ENCODE measurements around the gene ZBTB1. TPM values are rescaled to one million over a fixed set of nuclear protein-coding genes. Genes with fewer than 3 reads are reported as not detected.
A peak's percentile ranks its signal among the peaks of the same experiment; 100 is the strongest.
"Not testable (repeated sequence)": the region's sequence is repeated elsewhere in the genome, so short reads cannot be mapped to it uniquely, and the experiment has no call there.

ZBTB1 gene
- total RNA-seq, 1 experiment from 2014 or later: 97.5 TPM

- no peaks in the 10 kb centered on the region for H3K27me3 ChIP-seq (ENCODE audit: low read length)
- no peaks in the 10 kb centered on the region for H3K9me2 ChIP-seq (replicated peaks; ENCODE audit: insufficient read depth, low read length)
- H3K9ac ChIP-seq (ENCODE audit: low read length): peak overlapping the region; percentile 28
- no peak overlapping the region for H2AFZ ChIP-seq (ENCODE audit: low read length)
- H4K20me1 ChIP-seq (ENCODE audit: insufficient read depth, low read depth, low read length): peaks cover 3% of the 10 kb centered on the region
- H3K4me3 ChIP-seq (ENCODE audit: low read length): peak overlapping the region; percentile 77; the same call in 1 of the 2 replicates
- no peak for DNase-seq
- H3K9me3 ChIP-seq (ENCODE audit: low read length): no peaks in the 10 kb centered on the region
- peaks cover 4% of the 10 kb centered on the region; the same call in 1 of the 2 replicates for H3K36me3 ChIP-seq (ENCODE audit: insufficient read depth, low read length)
- H3K27ac ChIP-seq (ENCODE audit: low read length): peak overlapping the region; percentile 96
- H3K4me1 ChIP-seq (ENCODE audit: low read length): peaks cover 66% of the 10 kb centered on the region
- peak overlapping the region; percentile 98 for H3K4me2 ChIP-seq (ENCODE audit: low read depth, low read length, poor library complexity, severe bottlenecking)
- peaks cover 88% of the 10 kb centered on the region for H3K79me2 ChIP-seq (ENCODE audit: low read length)
Measured at GRCh38 chr14:64509036-64509435, 4.5 kb downstream of the ZBTB1 start.

GRCh38 chr14:64510825-64511671, 6.5 kb downstream of the ZBTB1 start:
- Histone ChIP-seq H3K27ac (ENCODE audit: low read length) (peak overlapping the region; percentile 67), H3K36me3 (ENCODE audit: insufficient read depth, low read length) (peaks cover 4% of the 10 kb centered on the region; the same call in 1 of the 2 replicates), H3K4me2 (ENCODE audit: low read depth, low read length, poor library complexity, severe bottlenecking) (peak overlapping the region; percentile 56), H2AFZ (ENCODE audit: low read length) (no peak overlapping the region), H3K9ac (ENCODE audit: low read length) (peak overlapping the region; percentile 49), H3K9me3 (ENCODE audit: low read length) (no peaks in the 10 kb centered on the region), H3K4me1 (ENCODE audit: low read length) (peaks cover 73% of the 10 kb centered on the region), H3K27me3 (ENCODE audit: low read length) (no peaks in the 10 kb centered on the region), H3K9me2 (replicated peaks; ENCODE audit: insufficient read depth, low read length) (no peaks in the 10 kb centered on the region), H4K20me1 (ENCODE audit: insufficient read depth, low read depth, low read length) (peaks cover 12% of the 10 kb centered on the region; the same call in 1 of the 2 replicates), H3K79me2 (ENCODE audit: low read length) (peaks cover 99% of the 10 kb centered on the region), H3K4me3 (ENCODE audit: low read length) (peak overlapping the region; percentile 39)
- DNase-seq: peak; percentile 90

- Histone ChIP-seq H3K4me3 (ENCODE audit: low read length) (no peak overlapping the region), H3K4me1 (ENCODE audit: low read length) (peaks cover 56% of the 10 kb centered on the region), H3K4me2 (ENCODE audit: low read depth, low read length, poor library complexity, severe bottlenecking) (no peak overlapping the region), H3K9me2 (replicated peaks; ENCODE audit: insufficient read depth, low read length) (no peaks in the 10 kb centered on the region), H3K9ac (ENCODE audit: low read length) (no peak overlapping the region), H3K36me3 (ENCODE audit: insufficient read depth, low read length) (peaks cover 4% of the 10 kb centered on the region; the same call in 1 of the 2 replicates), H3K79me2 (ENCODE audit: low read length) (peaks cover 96% of the 10 kb centered on the region), H2AFZ (ENCODE audit: low read length) (no peak overlapping the region), H3K27me3 (ENCODE audit: low read length) (no peaks in the 10 kb centered on the region), H4K20me1 (ENCODE audit: insufficient read depth, low read depth, low read length) (peaks cover 22% of the 10 kb centered on the region; the same call in 1 of the 2 replicates), H3K27ac (ENCODE audit: low read length) (no peak overlapping the region), H3K9me3 (ENCODE audit: low read length) (no peaks in the 10 kb centered on the region)
- no peak for DNase-seq
Measured at GRCh38 chr14:64513271-64513670, 8.7 kb downstream of the ZBTB1 start.

GRCh38 chr14:64515053-64515452, 10.5 kb downstream of the ZBTB1 start:
- no peaks in the 10 kb centered on the region for H3K27me3 ChIP-seq (ENCODE audit: low read length)
- H3K4me2 ChIP-seq (ENCODE audit: low read depth, low read length, poor library complexity, severe bottlenecking): no peak overlapping the region
- H3K9me3 ChIP-seq (ENCODE audit: low read length): no peaks in the 10 kb centered on the region
- H3K4me3 ChIP-seq (ENCODE audit: low read length): no peak overlapping the region
- H3K27ac ChIP-seq (ENCODE audit: low read length): no peak overlapping the region
- H3K79me2 ChIP-seq (ENCODE audit: low read length): peaks cover 95% of the 10 kb centered on the region
- no peak for DNase-seq
- peaks cover 4% of the 10 kb centered on the region; the same call in 1 of the 2 replicates for H3K36me3 ChIP-seq (ENCODE audit: insufficient read depth, low read length)
- peaks cover 22% of the 10 kb centered on the region; the same call in 1 of the 2 replicates for H4K20me1 ChIP-seq (ENCODE audit: insufficient read depth, low read depth, low read length)
- no peak overlapping the region for H2AFZ ChIP-seq (ENCODE audit: low read length)
- H3K9me2 ChIP-seq (replicated peaks; ENCODE audit: insufficient read depth, low read length): no peaks in the 10 kb centered on the region
- no peak overlapping the region for H3K9ac ChIP-seq (ENCODE audit: low read length)
- H3K4me1 ChIP-seq (ENCODE audit: low read length): peaks cover 39% of the 10 kb centered on the region

- Histone ChIP-seq H3K36me3 (ENCODE audit: insufficient read depth, low read length) (peaks cover 15% of the 10 kb centered on the region; the same call in 1 of the 2 replicates), H3K4me2 (ENCODE audit: low read depth, low read length, poor library complexity, severe bottlenecking) (no peak overlapping the region), H3K27ac (ENCODE audit: low read length) (no peak overlapping the region), H2AFZ (ENCODE audit: low read length) (no peak overlapping the region), H3K9me3 (ENCODE audit: low read length) (no peaks in the 10 kb centered on the region), H3K9ac (ENCODE audit: low read length) (no peak overlapping the region), H3K4me3 (ENCODE audit: low read length) (no peak overlapping the region), H3K9me2 (replicated peaks; ENCODE audit: insufficient read depth, low read length) (no peaks in the 10 kb centered on the region), H3K4me1 (ENCODE audit: low read length) (peaks cover 19% of the 10 kb centered on the region), H3K27me3 (ENCODE audit: low read length) (no peaks in the 10 kb centered on the region), H4K20me1 (ENCODE audit: insufficient read depth, low read depth, low read length) (peaks cover 22% of the 10 kb centered on the region; the same call in 1 of the 2 replicates), H3K79me2 (ENCODE audit: low read length) (peaks cover 92% of the 10 kb centered on the region)
- DNase-seq: no peak
Measured at GRCh38 chr14:64516969-64517368, 12.4 kb downstream of the ZBTB1 start.

GRCh38 chr14:64517667-64518066, 13.1 kb downstream of the ZBTB1 start:
- not testable (repeated sequence) for H3K4me3 ChIP-seq (ENCODE audit: low read length); H3K9me3 ChIP-seq (ENCODE audit: low read length); H3K9me2 ChIP-seq (replicated peaks; ENCODE audit: insufficient read depth, low read length); H2AFZ ChIP-seq (ENCODE audit: low read length); H3K27ac ChIP-seq (ENCODE audit: low read length); H3K27me3 ChIP-seq (ENCODE audit: low read length); DNase-seq; H3K9ac ChIP-seq (ENCODE audit: low read length); H3K4me2 ChIP-seq (ENCODE audit: low read depth, low read length, poor library complexity, severe bottlenecking)
- H4K20me1 ChIP-seq (ENCODE audit: insufficient read depth, low read depth, low read length): peaks cover 20% of the 10 kb centered on the region; the same call in 1 of the 2 replicates
- H3K79me2 ChIP-seq (ENCODE audit: low read length): peaks cover 91% of the 10 kb centered on the region
- peaks cover 16% of the 10 kb centered on the region for H3K4me1 ChIP-seq (ENCODE audit: low read length)
- H3K36me3 ChIP-seq (ENCODE audit: insufficient read depth, low read length): peaks cover 20% of the 10 kb centered on the region; the same call in 1 of the 2 replicates

- DNase-seq: no peak
- Histone ChIP-seq H3K9ac (ENCODE audit: low read length) (no peak overlapping the region), H3K9me2 (replicated peaks; ENCODE audit: insufficient read depth, low read length) (no peaks in the 10 kb centered on the region), H3K9me3 (ENCODE audit: low read length) (no peaks in the 10 kb centered on the region), H3K4me1 (ENCODE audit: low read length) (peaks cover 16% of the 10 kb centered on the region), H4K20me1 (ENCODE audit: insufficient read depth, low read depth, low read length) (peaks cover 19% of the 10 kb centered on the region; the same call in 1 of the 2 replicates), H3K4me2 (ENCODE audit: low read depth, low read length, poor library complexity, severe bottlenecking) (no peak overlapping the region), H3K79me2 (ENCODE audit: low read length) (peaks cover 91% of the 10 kb centered on the region), H3K27me3 (ENCODE audit: low read length) (no peaks in the 10 kb centered on the region), H3K4me3 (ENCODE audit: low read length) (no peak overlapping the region), H3K27ac (ENCODE audit: low read length) (no peak overlapping the region), H2AFZ (ENCODE audit: low read length) (no peak overlapping the region), H3K36me3 (ENCODE audit: insufficient read depth, low read length) (peaks cover 23% of the 10 kb centered on the region)
Measured at GRCh38 chr14:64518229-64518628, 13.7 kb downstream of the ZBTB1 start.

GRCh38 chr14:64520699-64521098, 16.1 kb downstream of the ZBTB1 start:
- no peak overlapping the region for H3K4me2 ChIP-seq (ENCODE audit: low read depth, low read length, poor library complexity, severe bottlenecking)

More at GRCh38 chr14:64520699-64521098, 16.1 kb downstream of the ZBTB1 start:
- no peaks in the 10 kb centered on the region for H3K9me3 ChIP-seq (ENCODE audit: low read length)
- peaks cover 7% of the 10 kb centered on the region; the same call in 1 of the 2 replicates for H3K4me1 ChIP-seq (ENCODE audit: low read length)
- no peak overlapping the region for H2AFZ ChIP-seq (ENCODE audit: low read length)
- H3K27me3 ChIP-seq (ENCODE audit: low read length): no peaks in the 10 kb centered on the region
- H4K20me1 ChIP-seq (ENCODE audit: insufficient read depth, low read depth, low read length): peaks cover 14% of the 10 kb centered on the region; the same call in 1 of the 2 replicates
- H3K4me3 ChIP-seq (ENCODE audit: low read length): no peak overlapping the region
- no peaks in the 10 kb centered on the region for H3K9me2 ChIP-seq (replicated peaks; ENCODE audit: insufficient read depth, low read length)
- H3K36me3 ChIP-seq (ENCODE audit: insufficient read depth, low read length): peaks cover 37% of the 10 kb centered on the region
- peaks cover 68% of the 10 kb centered on the region for H3K79me2 ChIP-seq (ENCODE audit: low read length)
- H3K9ac ChIP-seq (ENCODE audit: low read length): no peak overlapping the region
- no peak overlapping the region for H3K27ac ChIP-seq (ENCODE audit: low read length)
- DNase-seq: no peak

Measured in Karpas-422 (cell line).